CD4-positive, alpha-beta T cell treated with Interleukin-15 for 1 hour (primary cell): ENCODE results near the gene VSTM2B.
"Not testable (repeated sequence)": the region's sequence is repeated elsewhere in the genome, so short reads cannot be mapped to it uniquely, and the experiment has no call there.

ENCODE experiments used
- DNase-seq: peaks from one replicate; pipeline ENCODE4 v3.0.0-alpha.2; 2020

The VSTM2B gene

DNA sequence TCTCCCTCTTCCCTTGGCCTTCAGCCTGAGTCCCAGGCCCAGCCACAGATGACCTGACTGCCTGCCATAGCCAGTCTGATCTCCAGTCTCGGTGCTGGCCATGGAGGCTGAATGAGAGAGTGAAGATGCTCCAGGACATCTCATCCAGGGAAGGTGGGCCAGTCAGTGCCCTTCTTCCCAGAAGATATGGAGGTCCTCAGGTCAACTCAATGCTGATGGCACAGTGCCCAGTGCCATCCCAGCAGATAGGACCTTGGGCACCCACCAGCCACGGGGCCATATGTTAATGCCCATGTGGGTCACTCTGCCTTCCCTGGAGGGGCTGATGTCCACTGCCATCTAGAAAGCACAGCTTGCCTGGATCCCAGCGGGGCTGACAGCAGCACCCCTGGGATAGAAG lies 7.2 kb downstream of the VSTM2B start:
- no peak for DNase-seq

DNA sequence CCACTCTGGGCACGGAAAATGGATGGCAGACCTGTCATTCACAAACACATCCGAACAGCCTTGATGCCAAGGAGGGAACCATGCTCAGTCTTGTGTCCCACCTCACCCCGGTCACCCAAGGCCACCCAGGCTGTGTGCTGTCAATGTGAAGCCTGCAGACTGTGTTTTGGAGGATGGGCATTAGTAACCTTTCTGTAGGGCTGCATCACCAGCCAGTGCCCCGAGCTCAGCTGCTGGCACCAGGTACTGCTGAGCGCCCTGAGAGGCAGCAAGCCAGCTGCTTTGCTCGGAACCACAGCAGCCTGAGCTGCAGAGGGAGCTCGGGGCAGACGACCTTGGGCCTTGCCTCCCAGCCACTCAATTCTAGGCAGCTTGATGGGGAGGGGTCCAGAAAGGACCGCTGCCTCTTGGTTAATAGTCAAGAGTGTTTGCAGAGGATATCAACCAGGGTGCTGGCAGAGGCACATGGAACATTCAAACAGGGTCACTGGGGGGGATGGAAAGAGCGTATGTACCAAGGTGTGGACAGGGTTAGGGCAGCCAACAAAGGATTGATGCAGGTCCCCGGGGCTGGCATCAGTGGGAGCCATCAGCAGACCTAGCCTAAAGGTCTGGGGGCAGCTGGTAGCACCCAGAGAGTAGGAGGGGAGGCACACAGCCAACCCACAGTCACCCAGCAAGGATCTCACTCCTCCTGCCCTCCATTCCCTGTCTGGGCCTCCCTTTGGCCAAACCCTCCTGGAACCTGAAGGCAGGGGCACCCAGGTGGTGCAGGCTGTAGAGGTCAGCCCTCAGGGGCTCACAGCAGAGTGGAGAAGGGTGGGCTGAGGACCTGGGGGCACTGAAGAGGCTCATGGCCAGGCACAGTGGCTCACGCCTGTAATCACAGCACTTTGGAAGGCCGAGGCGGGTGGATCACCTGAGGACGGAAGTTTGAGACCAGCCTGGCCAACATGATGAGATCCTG lies 8.1 kb downstream of the VSTM2B start:
- no peak for DNase-seq

DNA sequence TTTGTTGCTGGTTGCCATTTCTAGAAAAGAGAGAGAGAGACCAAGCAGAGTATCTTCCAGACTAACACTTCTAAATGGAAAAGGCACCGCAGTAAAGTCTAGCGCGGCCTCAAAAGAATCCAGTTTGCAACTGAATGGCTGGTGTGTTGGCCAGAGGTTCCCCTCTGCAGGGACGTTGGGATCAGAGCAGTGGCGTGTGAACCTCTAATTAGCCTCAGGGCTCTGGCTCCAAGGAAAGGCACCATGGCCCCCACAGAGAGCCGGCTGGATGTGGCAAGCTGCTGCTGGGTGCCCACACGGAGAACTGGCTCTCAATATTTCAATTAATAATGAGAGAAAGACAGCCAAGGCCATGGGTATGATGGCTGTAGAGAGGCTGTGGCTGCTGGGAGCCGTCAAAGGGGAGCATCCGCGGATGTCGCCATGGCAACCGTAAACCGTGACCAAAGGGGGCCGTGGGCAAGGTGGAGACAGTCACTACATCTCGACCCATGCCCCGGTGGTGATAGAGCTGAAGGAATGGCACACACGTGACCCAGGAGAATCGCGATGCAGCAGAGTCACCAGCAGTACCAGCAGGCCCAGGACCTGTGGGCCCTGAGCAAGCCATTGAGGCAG lies 9.5 kb downstream of the VSTM2B start:
- no peak for DNase-seq

DNA sequence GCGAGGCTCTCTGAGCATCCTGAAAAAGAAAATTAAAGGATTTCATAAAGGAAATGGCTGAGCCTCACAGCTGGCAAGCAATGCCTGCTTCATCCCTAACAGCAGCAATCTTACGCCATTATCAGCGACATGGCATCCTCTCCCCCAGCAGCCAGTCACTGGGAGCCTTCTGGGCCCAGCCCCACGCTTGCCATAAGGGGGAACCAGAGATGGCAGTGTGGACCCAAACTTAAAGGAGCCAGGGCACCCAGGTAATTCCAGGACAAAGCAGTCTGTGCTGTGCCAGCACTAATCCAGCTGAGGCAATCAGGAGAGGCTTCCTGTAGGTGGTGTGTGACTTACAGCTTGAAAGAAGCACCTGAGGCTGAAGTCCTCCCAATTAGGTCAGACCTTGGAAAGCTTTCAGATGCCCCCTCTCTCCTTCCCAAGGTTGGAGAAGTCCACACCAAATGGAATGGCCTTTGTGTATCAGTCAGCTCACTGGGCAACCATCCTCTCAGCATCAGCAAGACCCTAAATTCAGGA lies 10.3 kb downstream of the VSTM2B start:
- DNase-seq, result no peak

DNA sequence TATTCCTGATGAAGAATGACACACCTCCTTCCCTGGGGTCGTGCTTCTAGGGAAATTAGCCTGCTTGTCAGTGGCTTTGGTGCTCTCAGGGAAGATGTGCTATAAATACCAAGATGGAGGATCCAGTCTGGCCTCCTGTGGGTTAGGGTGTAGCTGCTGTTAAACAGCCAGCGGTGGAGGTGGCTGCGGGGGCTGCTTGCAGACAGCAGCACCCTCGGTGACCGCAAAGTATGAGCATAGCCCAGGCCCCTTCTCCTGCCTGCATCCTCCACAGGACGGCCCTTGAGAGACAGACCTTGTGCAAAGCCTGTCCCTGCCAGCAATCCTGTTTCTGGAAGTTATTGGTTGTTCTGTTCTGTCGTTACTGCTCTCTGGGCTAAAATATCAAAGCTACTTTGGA lies 11.4 kb downstream of the VSTM2B start:
- DNase-seq, result no peak

DNA sequence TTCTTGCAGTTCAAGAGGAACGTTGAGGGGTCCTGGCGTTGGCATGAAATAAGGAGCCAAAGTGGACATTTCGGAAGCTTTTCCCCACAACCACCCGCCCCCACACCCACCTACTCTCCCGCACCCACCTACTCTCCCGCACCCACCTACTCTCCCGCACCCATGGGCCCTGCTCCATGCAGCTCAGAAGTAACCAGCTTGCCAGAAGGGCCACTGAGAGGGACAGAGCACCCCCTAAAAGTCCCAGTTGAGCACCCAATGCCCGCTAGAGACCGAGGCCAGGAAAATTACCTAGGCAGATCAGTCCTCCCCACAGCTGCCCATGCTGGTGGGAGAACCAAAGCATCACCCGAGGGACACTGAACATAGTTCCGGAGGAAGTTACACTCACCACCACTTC lies 11.8 kb downstream of the VSTM2B start:
- no peak for DNase-seq

DNA sequence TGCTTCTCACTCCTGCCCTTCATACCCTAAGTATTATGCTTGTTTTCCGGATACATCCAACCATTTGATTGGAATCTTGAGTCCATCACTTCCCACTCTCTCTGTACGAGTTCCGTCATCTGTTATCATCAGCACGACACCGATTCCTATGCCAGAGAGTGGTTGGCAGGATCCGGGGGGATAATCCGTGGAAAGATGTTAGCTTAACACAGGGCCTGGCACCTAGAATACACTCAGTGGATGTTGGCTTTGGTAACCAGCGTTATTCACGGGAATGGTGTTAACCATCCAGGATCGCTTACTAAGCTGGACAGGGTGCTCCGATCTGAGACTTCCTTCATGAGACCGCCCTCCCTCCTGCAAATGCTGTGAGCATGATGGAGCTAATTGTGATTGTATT lies 12.4 kb downstream of the VSTM2B start:
- DNase-seq, result no peak

DNA sequence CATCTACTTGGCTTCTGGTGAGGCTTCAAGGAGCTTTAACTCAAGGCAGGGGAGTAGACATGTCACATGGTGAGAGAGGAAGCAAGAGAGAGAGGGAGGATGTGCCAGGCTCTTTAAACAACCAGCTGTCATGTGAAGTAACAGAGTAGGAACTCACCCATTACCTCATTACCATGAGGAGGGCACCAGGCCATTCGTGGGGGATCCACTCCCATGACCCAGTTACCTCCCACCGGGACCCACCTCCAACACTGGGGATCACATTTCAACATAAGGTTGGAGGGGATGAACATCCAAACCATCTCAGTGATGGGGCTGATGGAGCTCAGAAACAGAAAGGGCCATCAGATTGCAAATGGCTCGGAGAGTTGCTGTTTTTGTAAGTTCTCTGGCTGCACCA lies 12.9 kb downstream of the VSTM2B start:
- DNase-seq, result no peak

DNA sequence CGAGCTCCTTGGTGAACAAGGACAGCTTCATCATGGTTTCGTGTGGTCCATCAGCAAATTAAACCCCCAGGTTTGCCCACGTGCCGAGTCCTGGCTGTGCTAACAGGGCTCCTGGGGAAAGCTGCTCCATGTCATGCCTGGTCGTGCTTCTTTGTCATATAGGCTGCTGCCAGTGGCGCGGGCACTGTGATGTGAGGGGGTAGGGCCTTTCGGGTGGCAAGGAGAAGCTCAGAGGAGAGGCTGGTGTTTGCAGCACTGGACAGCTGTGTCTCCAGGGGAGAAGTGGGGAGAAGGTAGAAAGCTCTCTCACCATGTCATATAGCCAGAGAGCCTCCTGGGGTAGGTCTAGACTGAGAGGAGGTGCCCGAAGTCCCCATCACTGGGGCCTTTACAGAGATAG lies 13.3 kb downstream of the VSTM2B start:
- DNase-seq, result peak; percentile 2

DNA sequence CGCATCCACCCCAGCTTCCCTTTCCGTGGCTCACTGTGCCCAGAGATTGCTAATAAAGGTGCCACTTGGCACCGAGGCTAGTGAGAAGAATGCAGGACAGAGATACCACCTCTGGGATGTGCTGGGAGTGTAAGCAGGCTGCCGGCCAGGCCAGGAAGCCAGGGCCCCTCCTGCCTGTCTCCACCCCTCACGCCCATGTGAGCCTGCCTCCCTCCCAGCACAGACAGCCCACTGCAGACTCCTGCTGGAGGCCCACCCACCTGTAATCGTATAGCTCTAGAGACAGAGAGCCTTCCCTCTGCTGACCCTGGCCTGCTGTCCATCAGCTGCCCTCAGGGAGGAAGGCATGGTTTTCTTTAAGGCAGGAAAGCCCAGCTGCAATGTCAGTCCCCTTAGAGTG lies 13.9 kb downstream of the VSTM2B start:
- peak; percentile 9 for DNase-seq

DNA sequence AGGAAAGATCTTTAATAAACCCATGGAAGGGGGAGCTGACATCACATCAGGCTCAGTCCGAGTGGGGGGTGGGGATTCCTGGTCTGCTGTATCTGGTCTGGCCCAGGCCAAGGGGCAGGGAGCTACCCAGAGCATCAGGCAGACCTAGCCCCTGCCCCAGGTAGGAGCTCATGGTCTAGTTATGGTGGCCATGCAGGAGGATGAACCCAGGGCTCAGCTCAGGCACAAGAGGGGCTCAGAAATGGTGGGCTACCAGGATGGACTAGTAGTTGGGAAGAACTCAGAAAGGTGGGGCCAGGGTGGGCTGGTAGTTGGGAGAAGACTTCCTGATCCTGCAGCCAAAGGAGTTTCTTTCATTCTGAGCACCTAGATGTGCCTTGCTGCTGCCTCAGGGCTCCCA lies 14.3 kb downstream of the VSTM2B start:
- peak; percentile 4 for DNase-seq

DNA sequence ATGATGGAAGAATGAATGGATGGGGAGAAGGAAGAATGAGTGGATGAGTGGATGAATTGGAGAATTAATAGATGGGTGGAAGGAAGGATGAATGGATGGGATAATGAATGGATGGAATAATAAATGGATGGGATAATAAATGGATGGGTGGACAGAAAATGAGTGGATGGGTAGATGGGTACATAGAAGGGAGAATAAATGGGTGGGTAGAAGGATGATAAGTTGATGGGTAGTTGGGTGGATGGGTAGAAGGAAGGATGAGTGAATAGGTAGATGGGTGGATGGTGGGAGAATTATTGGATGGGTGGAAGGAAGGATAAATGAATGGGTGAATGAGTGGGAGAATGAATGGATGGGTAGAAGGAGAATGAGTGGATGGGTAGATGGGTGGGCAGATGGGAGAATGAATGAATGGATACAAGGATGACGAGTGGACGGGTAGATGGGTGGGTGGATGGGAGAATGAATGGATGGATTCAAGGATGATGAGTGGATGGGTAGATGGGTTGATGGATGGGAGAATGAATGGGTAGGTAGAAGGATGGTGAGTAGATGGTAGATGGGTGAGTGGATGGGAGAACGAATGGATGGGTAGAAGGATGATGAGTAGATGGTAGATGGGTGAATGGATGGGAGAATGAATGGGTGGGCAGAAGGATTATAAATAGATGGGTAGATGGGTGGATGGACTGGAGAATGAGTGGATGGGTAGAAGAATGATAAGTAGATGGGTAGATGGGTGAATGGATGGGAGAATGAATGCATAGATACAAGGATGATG lies 15.9 kb downstream of the VSTM2B start:
- DNase-seq, result no peak

DNA sequence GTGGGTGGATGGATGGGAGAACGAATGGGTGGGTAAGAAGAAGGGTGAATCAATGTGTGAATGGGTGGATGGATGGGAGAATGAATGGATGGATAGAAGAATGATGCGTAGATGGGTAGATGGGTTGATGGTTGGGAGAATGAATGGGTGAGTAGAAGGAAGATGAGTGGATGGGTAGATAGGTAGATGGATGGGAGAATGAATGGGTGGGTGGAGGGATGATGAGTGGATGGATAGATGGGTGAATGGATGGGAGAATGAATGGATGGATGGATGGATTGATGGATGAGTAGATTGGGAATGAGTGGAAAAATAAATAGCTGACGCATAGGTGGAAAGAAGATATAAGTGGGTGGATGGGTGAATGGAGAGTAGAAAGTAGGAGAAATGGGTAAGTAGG lies 16.5 kb downstream of the VSTM2B start:
- no peak for DNase-seq

DNA sequence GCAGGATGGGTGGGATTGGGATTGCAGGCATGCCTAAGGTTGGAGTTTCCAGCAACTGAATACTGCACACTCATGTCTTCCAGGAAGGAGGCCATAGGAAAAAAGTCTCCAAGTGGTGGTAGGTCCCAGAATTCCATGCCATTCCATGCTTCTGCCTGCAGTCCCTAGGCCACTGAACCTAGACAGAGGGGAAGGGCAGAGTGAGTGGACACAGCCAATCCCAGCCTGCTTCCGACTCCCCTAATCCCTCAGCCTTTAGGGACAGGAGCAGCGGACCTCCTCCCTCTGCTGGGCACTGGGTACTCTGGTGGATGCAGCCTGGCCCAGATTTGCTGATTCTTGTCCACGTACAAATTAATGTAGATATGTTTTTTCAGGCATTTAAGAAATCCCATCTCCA lies 17.0 kb downstream of the VSTM2B start:
- DNase-seq, result no peak

DNA sequence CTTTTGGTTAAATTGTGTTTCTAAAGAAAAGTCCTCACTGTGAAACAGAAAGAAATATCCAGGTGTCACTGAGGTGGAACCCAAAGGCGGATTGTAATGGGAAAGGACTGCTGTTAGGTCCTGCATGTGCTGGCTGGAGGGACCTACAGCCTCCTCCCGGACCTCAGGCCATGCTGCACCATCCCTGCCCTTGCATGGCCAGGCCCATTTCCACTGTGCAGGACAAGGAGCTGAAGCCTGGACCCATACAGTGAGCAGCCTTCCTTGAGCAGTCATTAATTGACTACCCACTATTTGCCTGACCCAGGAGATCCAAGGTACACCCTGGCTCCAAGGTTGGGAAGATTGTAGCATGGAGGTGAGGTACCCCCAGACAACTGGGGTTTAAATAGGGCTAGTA lies 17.6 kb downstream of the VSTM2B start:
- no peak for DNase-seq

DNA sequence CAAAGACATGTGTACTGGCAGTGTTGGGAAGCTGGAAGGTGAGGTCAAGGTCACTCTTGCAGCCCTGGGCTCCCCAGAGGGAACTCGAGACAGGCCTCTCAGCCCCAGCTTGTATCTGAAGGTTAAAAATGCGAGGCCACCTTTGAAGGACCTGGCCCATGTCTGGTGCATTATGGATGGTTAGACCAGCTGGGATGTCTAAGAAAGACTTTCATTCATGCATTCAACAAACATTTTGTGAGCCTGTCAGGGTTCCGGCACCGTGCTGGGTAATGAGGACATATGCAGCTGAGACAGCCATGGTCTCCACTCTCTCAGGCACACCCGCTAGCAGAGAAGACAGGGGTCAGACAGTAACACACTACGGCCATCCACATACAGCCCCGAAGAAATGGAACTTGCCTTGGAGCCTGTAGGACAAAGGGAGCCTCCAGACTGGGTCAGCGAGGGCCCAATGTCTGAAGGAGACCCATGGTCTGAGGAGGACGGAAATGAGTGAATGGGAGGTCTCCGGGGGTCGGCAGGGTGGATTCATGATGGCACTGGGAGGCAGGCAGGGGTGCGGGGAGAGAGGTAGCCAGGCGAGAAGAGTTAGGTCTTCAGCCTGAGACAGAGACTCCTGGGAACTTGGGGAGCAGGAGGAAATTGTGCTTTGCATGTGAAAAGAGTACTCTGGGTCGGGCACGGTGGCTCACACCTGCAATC lies 19.0 kb downstream of the VSTM2B start:
- DNase-seq, result no peak

DNA sequence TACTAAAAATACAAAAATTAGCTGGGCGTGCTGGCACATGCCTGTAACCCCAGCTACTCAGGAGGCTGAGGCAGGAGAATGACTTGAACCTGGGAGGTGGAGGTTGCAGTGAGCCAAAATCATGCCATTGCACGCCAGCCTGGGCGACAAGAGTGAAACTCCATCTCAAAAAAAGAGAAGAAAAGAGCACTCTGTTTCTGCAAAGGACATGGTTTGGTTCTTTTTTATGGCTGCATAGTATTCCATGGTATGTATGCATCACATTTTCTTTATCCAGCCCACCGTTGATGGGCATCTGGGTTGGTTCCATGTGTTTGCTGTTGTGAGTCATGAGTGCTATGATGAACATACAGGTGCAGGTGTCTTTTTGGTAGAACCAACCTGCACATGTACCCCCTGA lies 19.7 kb downstream of the VSTM2B start:
- not testable (repeated sequence) for DNase-seq

DNA sequence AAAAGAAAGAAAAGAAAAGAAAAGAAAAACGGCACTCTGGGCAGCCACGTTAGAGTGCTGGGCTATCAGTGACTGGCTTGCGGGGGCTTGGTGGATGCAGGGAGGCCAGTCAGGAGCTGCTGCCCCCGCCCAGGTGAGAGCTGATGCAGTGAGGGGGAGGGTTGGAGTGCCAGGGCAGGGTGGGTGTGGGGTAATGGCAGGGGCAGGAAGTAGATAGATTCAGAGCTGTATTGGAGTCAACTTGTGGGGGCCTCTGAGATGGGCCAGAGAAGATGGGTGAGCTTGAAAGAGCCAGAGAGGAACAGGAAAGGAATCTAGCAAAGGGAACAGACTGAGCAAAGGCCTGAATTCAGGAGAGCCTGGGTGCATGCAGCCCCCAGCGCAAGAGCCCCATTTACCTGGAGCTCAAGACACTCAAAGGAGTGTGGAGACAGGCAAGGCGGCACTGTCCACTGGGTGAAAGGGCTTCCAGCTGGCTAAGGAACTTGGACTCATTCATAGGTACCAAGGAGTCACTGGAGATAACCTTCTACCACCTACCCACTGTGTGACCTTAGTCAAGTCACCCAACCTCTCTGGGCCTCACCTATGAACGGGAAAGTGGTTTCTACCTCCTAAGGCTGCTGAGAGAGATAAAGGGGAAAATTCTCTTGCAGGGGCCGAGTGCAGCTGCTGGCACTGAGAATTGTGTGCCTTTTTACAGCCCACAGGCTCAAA lies 20.2 kb downstream of the VSTM2B start:
- peak; percentile 11 for DNase-seq

DNA sequence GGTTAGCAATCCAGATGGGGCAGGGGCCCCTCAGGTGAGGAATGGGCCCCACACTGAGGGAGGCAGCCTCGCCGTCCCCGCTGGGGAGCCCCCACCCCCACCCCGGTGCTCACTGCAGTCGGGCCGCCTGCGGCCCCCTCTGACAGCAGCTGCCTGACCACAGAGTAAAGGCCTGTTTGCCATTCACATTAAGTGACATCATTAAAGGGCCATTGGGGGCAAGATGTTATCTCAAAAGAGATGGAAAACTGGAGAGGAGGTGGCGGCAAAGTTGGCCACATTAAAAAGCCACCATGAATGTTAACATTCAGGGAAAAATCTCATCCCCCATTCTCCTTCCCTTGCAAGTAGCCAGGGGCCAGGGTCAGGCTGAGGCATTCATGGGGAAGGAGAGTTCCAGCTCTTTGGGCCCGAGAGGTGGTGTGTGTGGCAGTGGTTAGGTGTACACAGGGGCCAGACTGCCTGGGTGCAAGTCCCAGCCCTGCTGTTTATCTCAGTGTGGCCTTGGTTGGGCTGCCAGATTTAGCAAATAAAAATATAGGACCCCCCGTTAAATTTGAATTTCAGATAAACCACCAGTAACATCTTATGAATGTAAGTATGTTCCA lies 20.9 kb downstream of the VSTM2B start:
- DNase-seq, result peak; percentile 9

DNA sequence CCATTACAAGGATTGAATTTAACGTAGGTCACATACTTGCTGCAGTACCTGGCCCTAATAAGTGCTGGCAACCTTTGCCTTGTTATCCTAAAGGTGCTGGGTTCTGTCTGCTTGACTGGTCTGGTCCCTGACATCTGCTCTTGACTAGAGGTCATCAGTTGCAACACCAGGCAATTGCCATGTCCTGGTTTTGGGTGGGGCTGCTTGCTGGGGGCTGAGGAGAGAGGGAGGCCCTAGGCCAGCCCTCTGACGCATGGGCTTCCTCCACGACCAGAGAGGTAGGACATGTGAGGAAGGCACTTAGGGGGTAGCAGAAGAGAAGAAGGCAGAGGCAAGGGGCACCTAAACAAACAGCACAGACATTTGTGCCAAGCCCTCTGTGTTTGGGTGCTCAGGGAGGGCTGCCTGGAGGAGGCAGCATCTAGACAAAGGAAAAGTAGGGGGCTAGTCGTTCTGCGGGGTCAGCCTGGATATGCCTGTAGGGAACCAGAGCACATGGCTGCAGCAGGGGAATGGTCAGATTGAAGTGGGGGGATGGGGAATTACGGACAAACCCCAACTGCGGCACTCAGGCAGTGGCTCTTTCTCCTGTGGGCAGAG lies 21.7 kb downstream of the VSTM2B start:
- DNase-seq, result peak; percentile 2

DNA sequence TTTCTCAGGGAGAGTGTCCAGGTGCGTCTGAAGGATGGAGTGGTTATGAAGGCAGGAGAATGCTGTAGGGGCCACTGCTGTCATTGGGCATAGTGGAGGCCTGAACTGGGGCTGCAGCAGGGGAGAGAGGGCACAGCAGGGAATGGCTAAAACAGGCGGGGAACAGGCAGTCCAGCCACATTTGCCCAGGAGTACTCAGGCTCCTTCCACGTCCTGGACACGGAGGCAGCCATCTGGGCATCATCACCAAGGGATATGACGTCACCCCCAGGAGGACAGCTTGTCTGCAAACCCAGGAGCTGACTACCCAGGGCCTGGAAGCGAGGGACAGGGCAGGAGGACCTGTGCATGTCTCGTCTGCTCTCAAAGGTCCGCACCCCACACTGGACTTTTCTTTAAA lies 22.2 kb downstream of the VSTM2B start:
- DNase-seq, result peak; percentile 11
